Heart right ventricle (tissue), 16 donors: ENCODE results near the gene FLRT2. TPM values are rescaled to one million over a fixed set of nuclear protein-coding genes. Genes with fewer than 3 reads are reported as not detected.
A peak's percentile ranks its signal among the peaks of the same experiment; 100 is the strongest.

ENCODE experiments used
- ATAC-seq, 8 donors: fragments of 200-7000 bp; cut with Tn5 transposase; one replicate each; pipeline ENCODE4 v1.9.1; 2020; ENCODE audit warnings: mild to moderate bottlenecking in 8 of 8, moderate library complexity in 8 of 8, moderate number of reproducible peaks in 1 of 8
- DNase-seq, 2 donors: peaks; one replicate each; pipeline ENCODE4 v3.0.0-alpha.2; 2020
- H3K27ac ChIP-seq, 10 donors: fragments of 200-600 bp; sonication (generic) in 2 of 10; one replicate each; pipeline versions ENCODE4 v1.5.0 to v1.8.0; 2020 to 2022; ENCODE audit warnings: mild to moderate bottlenecking in 3 of 10
- H3K27me3 ChIP-seq, 7 donors: fragments of 200-600 bp; one replicate each; pipeline ENCODE4 v1.8.0; 2021 to 2022; ENCODE audit warnings: mild to moderate bottlenecking in 2 of 7
- H3K36me3 ChIP-seq, 9 donors: fragments of 200-600 bp; sonication (generic) in 1 of 9; one replicate each; pipeline versions ENCODE4 v1.5.0 to v1.8.0; 2020 to 2022; ENCODE audit warnings: mild to moderate bottlenecking in 2 of 9
- H3K4me1 ChIP-seq, 9 donors: fragments of 200-600 bp; sonication (generic) in 1 of 9; one replicate each; pipeline versions ENCODE4 v1.5.0 to v1.8.0; 2020 to 2022; ENCODE audit warnings: mild to moderate bottlenecking in 4 of 9
- H3K4me3 ChIP-seq, 10 donors: fragments of 200-600 bp; sonication (generic) in 2 of 10; one replicate each; pipeline versions ENCODE4 v1.5.0 to v1.8.0; 2020 to 2022; ENCODE audit warnings: mild to moderate bottlenecking in 7 of 10, moderate library complexity in 2 of 10
- H3K9me3 ChIP-seq, 11 donors: fragments of 200-600 bp in 10 of 11; sonication (generic) in 2 of 11; one replicate each; pipeline versions ENCODE4 v1.5.0 to v1.8.0; 2013 to 2022; ENCODE audit warnings: mild to moderate bottlenecking in 2 of 11, control low read depth in 1 of 11, moderate library complexity in 1 of 11
- WGBS, 2 donors: extraction: QIAGEN DNeasy Blood & Tissue Kit; methylation state at CpG; one replicate each; pipeline ENCODE4 v1.1.7; 2013; ENCODE audit warnings: inconsistent platforms in 1 of 2; 5-methylcytosine and 5-hydroxymethylcytosine counted together
- intact Hi-C, 10 donors: fragments of 100-400 bp; cut with DNase I; formaldehyde crosslinking; loops; one replicate each; pipeline versions ENCODE4 v1.11.1 to v1.14.2; 2022
- polyA plus RNA-seq, 2 donors: library from polyadenylated mRNA; stranded (reverse); fragments of 200-250 nt; gene quantifications; one replicate each; pipeline ENCODE4 v1.2.3, GENCODE V29; 2013
- total RNA-seq, 10 donors: library from RNA; stranded (reverse); fragmentation: NEBNext Ultra II Directional in 3 of 10; extraction: Animal tissue kit (Norgen Biotek cat#: 25700) in 3 of 10; gene quantifications; one replicate each; pipeline versions ENCODE4 v1.2.1 to v1.2.4, GENCODE V29; 2021 to 2023
- TF ChIP-seq, protein P1 (sequence below), 9 donors: fragments of 200-600 bp; sonication (generic) in 2 of 9; IDR thresholded peaks; one replicate each; pipeline versions ENCODE4 v1.5.0 to v1.8.0; 2021 to 2022; ENCODE audit warnings: antibody characterized with exemption in 9 of 9, mild to moderate bottlenecking in 5 of 9, moderate library complexity in 1 of 9
- donor health status: Arrhythmogenic right ventricular cardiomyopathy.
- donor health status: ischemic (EF 13 %, LVEDD 7.1; RV severe dilation, severe dysfunction).
- donor health status: healthy with polysubstance abuse.
- donor health status: DM: no; HTN: yes; CAD: no.
- donor health status: DM: no; HTN: no; CAD: no.
- donor health status: ischemic (EF 25% LVEDD 6.9; RV normal size, moderate dysfunction).
- donor health status: ischemic (EF 25% LVEDD 5.7; RV mildly dilated, moderate dysfunction).
- donor health status: healthy.
- donor health status: DM: yes; HTN: yes; CAD: no.
- donor health status: Ischemic cardiomyopathy.
- donor health status: ischemic (EF 35%, LVEDD 5.7; RV mildly dilated, moderate dysfunction).
- donor health status: nonischemic (EF 11% LVEDD 7.7; RV severe dilation, severe dysfunction).
- donor health status: DM: yes; HTN: yes; CAD: no.
- donor health status: PGD.
- donor health status: ischemic (EF 29% LVEDD 5.4; RV normal size, mild dysfunction).
- donor health status: nonischemic (EF 23%, LVEDD 6.1; RV moderate dilation, normal function).

Gene FLRT2
- total and polyA plus RNA-seq, 12 donors: 1.1 to 7.5 (median 3.1) TPM

DNA sequence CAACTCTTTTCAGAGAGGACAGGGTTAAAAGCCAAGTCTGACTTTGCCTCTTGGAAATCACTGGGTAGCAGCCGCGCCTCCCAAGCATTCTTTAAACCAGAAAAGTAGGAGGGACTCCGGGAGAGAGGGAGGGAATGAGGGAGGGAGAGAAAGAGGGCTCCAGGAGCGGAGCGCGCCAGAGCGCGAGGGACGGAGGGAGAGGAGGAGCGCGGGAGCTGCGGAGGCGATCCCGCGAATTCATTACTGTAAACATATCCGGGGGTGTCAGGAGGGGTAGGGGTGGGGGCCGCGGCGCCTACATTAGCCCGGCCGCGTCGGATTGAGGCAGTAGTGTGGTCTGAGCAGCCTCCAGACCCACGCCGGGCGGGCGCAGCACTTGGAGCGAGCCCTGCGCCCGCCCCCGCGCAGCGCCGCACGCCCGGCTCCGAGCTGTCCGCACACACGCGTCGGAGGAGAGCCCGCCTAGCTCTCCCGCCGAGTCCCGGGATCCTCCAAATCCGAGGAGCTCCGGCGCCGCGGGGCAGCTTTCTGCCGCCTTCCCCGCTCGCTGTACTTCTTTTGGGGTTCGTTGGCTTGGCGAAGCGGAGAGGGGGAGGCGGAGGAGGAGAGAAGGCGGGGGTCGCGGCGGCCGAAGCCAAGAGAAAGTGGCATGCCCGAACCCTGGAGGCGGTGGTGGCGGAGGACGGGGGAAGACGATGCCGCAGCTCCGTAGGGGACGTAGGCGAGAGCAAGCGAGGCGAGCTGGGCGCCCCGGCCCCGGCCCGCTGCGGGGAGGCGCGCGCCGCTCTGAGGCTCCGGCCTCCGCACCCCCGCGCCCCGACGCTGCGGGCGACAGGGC lies 3.3 kb downstream of the FLRT2 start:
- peak overlapping the region in 8 of 10 donors; percentile 23 to 74 (median 56) for H3K27ac ChIP-seq
- H3K27me3 ChIP-seq: peaks cover 0 to 81% (median 59%) of the 10 kb centered on the region in 7 donors
- TF ChIP-seq, protein P1, sequence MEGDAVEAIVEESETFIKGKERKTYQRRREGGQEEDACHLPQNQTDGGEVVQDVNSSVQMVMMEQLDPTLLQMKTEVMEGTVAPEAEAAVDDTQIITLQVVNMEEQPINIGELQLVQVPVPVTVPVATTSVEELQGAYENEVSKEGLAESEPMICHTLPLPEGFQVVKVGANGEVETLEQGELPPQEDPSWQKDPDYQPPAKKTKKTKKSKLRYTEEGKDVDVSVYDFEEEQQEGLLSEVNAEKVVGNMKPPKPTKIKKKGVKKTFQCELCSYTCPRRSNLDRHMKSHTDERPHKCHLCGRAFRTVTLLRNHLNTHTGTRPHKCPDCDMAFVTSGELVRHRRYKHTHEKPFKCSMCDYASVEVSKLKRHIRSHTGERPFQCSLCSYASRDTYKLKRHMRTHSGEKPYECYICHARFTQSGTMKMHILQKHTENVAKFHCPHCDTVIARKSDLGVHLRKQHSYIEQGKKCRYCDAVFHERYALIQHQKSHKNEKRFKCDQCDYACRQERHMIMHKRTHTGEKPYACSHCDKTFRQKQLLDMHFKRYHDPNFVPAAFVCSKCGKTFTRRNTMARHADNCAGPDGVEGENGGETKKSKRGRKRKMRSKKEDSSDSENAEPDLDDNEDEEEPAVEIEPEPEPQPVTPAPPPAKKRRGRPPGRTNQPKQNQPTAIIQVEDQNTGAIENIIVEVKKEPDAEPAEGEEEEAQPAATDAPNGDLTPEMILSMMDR (IDR thresholded peaks at IDR 0.05): no peak
- intact Hi-C loops: loop anchor here in 4 of 10 donors (5.0 to 10.0 kb wide), 4 partner anchors 128 to 1528 kb away; no protein-coding TSS in a partner anchor
- peak; percentile 37 to 69 (median 59) for ATAC-seq
- H3K4me1 ChIP-seq: peaks cover 8 to 59% (median 46%) of the 10 kb centered on the region in 9 donors
- peak; percentile 38 to 48 for DNase-seq
- H3K4me3 ChIP-seq: peak overlapping the region; percentile 28 to 68 (median 61)
- H3K36me3 ChIP-seq: no peaks in the 10 kb centered on the region
- WGBS, 2 donors: 0 to 1% methylated on average over 66 to 90 of the region's 90 CpGs
- no peaks in the 10 kb centered on the region for H3K9me3 ChIP-seq

DNA sequence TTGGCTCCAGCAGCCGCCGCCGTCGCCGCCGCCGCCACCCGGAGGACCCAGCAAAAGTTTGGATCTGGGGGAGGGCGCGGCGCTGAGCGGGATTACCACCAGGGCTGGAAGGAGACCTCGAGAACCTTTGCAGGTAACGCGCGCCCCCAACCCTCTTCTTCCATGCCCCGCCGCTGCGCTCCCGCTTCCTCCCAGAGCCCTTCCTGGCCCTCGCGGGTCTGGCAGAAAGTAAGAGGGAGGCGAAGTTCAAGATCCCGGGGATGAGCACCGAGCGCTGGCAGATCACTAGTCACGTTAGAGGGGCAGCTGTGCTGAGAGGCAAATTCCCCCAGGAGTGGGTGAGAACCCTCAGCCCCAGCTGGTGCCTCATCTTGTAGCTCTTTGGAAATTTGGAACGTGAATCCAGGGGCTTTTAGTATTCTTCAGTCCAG lies 3.9 kb downstream of the FLRT2 start:
- peak overlapping the region in 6 of 10 donors; percentile 17 to 74 (median 56) for H3K27ac ChIP-seq
- intact Hi-C loops: loop anchor here in 4 of 10 donors (5.0 to 10.0 kb wide), 4 partner anchors 129 to 1529 kb away; no protein-coding TSS in a partner anchor
- H3K9me3 ChIP-seq: no peaks in the 10 kb centered on the region
- peaks cover 0 to 74% (median 59%) of the 10 kb centered on the region in 7 donors for H3K27me3 ChIP-seq
- WGBS, 2 donors: 0% methylated on average over 24 to 28 of the region's 28 CpGs
- TF ChIP-seq, protein P1 (IDR thresholded peaks at IDR 0.05): no peak
- no peaks in the 10 kb centered on the region for H3K36me3 ChIP-seq
- DNase-seq (no peak), ATAC-seq (no peak)
- peak overlapping the region in 9 of 10 donors; percentile 51 to 68 (median 61) for H3K4me3 ChIP-seq
- H3K4me1 ChIP-seq: peaks cover 8 to 53% (median 44%) of the 10 kb centered on the region in 9 donors

DNA sequence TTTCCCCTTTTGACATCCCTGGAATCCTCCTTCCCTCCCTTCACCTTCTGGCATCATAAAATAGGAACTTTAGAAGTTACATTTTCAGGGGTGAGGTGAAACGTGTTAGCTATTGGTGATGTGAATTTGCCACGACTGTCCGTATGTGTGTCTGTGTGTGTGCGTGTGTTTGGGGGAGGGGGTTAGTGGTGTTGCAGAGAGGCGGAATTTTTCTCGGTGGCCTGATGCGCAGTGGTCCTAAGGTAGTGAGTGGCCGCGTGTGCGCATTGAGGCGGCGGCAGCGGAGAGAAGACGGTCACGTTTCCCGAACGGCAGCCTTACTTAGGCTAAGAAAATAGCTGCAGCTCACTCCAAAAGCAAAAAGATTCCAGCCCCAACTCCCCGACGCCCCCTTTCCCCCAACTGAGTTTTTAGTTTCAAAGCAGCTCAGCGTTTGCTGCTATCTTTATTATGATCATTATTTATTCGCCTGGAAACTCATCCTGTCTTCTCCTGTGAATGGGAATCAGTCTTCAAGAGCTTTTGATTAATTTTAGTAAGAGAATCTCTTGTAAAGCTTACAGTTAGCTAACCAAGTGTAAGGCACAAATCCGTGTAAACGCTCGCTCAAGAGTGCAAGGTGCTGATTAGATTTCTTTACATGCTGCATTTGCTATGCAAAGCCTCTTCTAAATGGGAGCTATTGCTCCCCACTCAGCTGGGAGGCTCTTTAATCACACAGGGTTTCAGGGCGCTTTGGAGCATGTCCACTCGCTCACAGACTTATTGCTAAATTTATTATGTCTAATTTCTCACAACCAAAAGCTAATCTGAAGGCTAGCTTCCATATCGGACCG lies 4.7 kb downstream of the FLRT2 start:
- TF ChIP-seq, protein P1 (IDR thresholded peaks at IDR 0.05): no peak
- intact Hi-C loops: loop anchor here in 4 of 10 donors (5.0 to 10.0 kb wide), 4 partner anchors 130 to 1530 kb away; no protein-coding TSS in a partner anchor
- DNase-seq (no peak), ATAC-seq (no peak)
- Histone ChIP-seq H3K36me3 (no peaks in the 10 kb centered on the region), H3K4me1 (peaks cover 8 to 48% (median 36%) of the 10 kb centered on the region in 9 donors), H3K27ac (peak overlapping the region in 3 of 10 donors; percentile 17 to 54 (median 30)), H3K4me3 (peak overlapping the region in 9 of 10 donors; percentile 51 to 68 (median 61)), H3K9me3 (no peaks in the 10 kb centered on the region), H3K27me3 (peaks cover 0 to 66% (median 53%) of the 10 kb centered on the region in 7 donors)
- 9 to 11% methylated on average over 28 of the region's 28 CpGs for WGBS, 2 donors

DNA sequence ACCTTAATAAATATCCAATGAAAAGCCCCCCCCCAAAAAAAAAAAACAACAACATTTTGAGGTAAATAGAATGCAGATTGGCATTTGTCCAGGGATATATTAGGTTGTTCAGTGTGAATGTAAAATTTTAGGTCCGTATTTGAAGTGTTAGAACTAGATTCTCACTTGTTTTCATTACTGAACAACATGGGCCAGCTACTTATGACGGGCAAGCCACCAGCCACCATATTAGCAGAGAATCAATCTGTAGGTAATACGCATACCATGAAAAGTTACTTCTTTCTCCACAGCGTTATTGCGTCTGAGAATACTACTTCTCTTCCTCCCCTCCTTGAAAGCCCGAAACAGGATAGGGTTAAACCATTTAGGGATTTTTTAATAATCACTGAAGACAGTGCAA lies 5.4 kb downstream of the FLRT2 start:
- Histone ChIP-seq H3K27me3 (peaks cover 0 to 60% (median 47%) of the 10 kb centered on the region in 7 donors), H3K4me3 (peak overlapping the region in 6 of 10 donors; percentile 61 to 68 (median 65)), H3K36me3 (no peaks in the 10 kb centered on the region), H3K27ac (peak overlapping the region in 1 of 10 donors; percentile 12), H3K4me1 (peaks cover 8 to 42% (median 30%) of the 10 kb centered on the region in 9 donors), H3K9me3 (no peaks in the 10 kb centered on the region)
- TF ChIP-seq, protein P1 (IDR thresholded peaks at IDR 0.05): no peak
- 63% methylated on average over 6 of the region's 6 CpGs for WGBS, 2 donors
- ATAC-seq (no peak), DNase-seq (no peak)
- intact Hi-C loops: loop anchor here in 4 of 10 donors (10.0 kb wide), 3 partner anchors 131 to 1531 kb away; no protein-coding TSS in a partner anchor
